ELR (cell line): ENCODE measurements around the gene GALNT9.
"Not testable (repeated sequence)": the region's sequence is repeated elsewhere in the genome, so short reads cannot be mapped to it uniquely, and the experiment has no call there.

ENCODE experiments used
- DNase-seq: peaks from one replicate; pipeline ENCODE4 v3.0.0-alpha.2; 2015; ENCODE audit warnings: low read depth

GALNT9 gene

DNA sequence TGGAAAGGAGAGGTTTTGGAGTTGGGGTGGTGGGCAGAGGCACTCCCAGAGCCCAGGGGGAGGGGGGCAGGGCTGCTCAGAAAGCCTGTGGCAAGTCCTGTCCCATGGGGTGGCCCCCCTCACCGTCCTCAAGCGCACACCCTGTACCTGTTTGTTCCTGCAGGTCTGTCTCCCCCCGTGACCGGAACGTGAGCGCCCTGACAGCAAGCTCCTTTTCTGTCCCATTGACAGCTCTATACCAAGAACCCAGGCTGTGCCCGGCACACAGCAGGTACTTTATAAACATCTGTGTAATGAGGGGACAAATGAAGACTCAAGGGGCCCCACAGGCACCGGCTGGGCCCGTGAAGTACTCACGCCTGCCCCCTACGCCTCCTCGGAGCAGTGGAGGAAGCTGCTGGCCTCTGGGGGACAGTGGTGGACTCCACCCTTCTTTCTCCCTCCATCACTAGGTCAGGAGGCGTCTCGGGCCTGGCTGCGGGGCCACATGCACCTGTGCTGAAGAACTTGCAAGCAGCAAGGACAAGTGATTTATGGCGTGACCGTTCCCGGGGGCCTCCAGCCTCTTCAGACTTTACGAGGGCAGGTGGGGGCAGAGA lies 65.8 kb downstream of the GALNT9 start:
- DNase-seq: no peak

DNA sequence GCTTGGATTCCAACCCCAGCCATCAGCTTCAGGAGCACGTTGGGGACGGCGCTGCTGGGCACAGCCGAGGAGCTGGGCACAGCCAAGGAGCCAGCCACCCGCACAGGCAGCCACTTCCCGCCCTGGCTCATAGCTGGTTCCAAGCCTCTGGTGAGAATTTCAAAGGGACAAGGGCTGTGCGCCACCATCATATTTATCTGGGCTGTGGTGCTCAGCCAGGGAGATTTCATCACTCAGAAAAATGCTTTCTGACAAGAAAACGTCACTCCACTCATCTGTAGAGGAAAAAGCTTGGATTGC lies 66.4 kb downstream of the GALNT9 start:
- DNase-seq: no peak

DNA sequence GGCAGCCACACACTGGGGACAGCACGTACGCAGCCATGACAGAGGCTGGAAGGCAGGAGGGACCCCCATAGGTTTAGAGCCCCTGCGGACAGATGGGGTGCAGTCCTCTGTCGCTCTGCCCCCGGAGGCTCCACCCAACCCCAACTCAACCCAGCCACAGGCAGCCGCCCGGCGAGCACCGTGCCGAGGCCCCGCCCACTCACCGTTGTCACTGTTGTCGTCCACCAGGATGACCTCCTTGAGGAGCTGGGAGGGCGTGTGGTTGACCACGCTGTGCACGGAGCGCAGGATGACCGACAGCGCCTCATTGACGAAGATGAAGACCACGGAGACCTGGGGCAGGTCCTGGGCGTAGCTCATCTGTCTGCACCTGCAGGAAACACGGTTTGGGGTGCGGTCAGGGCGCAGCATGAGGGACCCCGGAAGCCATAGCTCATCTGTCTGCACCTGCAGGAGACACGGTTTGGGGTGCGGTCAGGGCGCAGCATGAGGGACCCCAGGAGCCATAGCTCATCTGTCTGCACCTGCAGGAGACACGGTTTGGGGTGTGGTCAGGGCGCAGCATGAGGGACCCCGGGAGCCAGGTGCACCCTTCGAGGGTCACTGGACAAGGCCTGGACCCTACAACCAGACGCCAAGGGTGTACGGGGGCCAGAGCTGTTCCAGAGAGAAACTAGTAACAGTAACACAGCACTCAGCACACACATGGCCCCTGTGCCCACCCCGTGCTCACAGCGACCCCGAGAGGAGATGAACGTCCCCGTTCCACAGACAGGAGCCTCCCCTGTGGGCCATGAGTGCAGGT lies 66.9 kb downstream of the GALNT9 start:
- no peak for DNase-seq

DNA sequence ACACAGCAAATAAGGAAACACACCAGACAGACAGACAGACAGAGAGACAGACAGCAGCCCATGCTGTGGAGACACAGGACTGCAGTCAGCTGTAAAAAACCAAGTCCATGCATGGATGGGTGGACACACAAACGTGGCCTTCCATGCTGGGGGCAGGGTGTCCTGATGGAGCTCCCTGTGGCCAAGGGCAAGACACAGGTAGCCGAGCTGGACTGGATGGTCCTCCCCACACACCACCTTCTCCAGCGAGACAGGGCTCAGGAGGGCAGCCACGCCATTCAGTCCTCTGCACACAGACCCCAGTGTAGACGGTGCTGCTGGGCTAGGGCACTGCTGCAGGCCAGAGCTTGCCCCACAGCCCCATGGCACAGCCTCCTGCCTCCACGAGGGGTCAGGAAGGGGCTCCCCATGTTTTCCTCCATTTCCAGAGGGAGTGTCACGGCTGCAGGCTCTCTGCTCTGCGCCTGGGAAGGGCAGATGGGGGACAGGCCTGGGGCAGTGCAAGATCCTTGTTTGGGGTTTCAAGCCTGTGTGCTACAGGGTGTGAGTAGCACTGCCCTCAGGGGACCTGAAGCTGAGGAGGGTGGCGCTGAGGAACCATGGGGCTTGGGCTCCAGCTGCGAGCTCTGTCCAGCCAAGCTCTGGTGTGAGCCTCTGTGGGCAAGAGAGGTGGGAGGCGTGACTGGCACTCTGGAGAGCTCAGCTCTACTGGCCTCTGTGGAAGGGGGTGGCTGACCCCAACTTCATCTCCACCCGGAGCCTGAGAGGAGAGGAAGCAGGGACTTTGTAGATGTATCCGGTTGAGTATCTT lies 67.9 kb downstream of the GALNT9 start:
- DNase-seq: no peak

DNA sequence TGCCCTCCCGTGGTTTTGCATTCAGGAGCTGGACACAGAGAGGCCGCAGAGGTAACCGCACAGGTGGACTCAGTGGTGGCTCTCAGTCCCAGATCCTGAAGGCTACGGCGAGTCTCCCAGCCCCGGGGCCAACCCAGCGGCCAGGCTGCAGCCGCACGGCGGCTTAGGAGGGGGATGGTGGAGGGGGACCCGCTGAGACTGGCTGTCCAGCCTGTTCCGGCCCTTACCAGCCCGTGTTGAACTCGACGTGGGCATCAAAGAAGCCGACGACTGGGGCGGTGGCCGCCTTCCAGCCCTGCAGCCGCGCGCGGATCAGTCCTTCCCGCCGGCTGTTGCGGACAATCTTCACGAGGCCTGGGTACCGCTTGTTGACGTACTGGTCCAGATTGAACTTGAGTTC lies 68.7 kb downstream of the GALNT9 start:
- no peak for DNase-seq

DNA sequence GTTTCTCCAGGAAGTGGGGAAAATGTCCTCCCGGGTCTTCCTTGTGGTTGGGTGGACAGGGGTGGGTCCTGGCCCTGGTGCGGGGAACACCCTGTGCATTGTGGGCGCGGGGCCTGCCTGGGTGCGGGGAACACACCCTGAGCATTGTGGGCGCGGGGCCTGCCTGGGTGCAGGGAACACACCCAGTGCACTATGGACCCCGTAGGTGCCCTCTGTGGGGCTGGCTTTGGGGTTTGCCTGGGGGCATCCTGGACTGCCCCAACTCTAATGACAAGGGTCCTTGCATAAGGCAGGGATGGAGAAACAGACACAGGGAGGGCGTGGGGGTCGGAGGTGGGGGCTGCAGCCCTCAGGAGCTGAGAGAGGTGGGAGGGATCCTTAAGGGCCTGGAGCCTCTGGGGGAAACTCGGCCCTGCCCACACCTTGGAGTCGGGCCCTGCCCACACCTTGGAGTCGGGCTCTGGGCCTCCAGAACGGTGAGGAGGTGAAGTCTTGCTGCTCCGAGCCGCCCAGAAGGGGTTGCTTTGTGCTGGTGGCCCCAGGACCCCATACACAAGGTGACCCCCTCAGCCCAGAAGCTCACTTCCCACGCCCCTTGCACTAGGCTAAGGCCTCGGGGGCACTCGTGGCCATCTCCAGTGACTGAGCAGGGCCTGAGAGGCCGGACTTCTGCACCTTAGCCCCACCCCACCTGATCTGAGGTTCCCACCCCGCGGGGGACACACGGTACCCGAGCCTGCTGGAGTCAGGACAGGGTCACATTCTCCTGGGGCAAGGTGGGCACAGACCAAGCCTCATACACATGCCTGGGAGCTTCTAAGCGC lies 69.3 kb downstream of the GALNT9 start:
- DNase-seq: no peak

DNA sequence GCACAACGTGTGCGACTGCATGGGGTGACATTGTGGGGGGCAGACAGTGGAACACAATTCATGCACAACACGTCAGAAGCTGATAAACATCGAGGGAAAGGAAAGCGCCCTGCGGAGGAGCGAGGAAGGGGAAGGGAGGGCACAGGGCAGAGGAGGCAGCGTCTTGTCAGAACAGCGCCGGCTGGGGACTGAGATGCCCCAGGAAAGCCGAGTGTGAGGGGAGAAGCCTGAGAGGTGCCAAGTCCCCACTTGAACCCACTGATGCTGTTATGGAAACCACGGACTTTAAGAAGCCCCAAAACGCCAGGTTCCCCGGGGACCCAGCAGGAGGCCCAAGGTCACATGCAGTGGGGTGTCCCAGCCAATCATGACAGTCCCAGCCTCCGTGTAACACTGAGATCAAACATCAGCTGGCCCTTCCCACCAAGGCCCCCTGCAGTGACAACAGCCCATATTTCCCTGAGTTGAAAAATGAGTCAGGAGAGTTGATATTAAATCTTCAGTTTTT lies 70.0 kb downstream of the GALNT9 start:
- no peak for DNase-seq

DNA sequence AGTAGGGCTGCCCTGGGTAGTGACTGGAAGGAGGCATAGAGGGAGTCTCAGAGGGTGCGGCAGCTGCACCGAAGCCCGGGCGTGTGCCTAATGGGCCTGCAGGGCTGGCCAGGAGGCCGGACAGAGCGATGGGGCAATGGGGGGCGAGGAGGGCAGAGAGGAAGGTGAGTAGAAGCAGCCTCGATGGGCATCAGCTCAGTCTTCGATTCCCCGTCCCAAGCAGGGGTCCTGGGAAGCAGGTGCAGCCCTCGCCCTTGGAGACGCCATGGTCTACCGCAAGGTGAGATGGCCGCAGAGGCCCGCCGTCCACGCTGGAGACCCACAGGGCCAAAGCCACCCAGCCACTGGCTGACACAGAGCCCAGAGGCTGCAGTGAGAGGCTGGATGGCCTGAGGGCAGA lies 70.8 kb downstream of the GALNT9 start:
- DNase-seq: no peak

DNA sequence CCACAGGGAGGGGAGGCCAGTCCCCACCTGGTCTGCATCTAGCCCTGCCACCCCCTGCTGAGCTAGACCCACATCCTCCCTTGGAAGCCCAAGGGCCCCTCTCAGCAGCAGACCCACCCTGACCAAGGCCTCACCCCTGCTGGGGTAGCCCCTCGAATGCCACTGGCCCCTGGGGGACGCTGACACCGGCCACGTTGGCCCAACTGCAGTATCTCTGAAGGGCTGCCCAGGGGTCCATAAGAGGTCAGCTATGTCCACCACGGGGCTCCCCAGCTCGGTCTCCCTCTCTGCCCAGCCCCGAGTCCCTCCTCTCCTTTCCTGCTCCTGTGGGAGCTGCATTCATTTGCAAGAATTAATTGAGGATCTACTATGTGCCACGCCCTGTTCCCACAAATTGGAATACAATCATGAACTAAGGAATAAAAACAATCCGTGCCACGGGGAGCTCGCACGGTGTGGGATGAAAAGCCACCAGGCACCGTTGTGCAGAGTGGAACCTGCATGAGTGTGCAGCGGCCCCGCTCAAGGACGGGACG lies 71.4 kb downstream of the GALNT9 start:
- no peak for DNase-seq

DNA sequence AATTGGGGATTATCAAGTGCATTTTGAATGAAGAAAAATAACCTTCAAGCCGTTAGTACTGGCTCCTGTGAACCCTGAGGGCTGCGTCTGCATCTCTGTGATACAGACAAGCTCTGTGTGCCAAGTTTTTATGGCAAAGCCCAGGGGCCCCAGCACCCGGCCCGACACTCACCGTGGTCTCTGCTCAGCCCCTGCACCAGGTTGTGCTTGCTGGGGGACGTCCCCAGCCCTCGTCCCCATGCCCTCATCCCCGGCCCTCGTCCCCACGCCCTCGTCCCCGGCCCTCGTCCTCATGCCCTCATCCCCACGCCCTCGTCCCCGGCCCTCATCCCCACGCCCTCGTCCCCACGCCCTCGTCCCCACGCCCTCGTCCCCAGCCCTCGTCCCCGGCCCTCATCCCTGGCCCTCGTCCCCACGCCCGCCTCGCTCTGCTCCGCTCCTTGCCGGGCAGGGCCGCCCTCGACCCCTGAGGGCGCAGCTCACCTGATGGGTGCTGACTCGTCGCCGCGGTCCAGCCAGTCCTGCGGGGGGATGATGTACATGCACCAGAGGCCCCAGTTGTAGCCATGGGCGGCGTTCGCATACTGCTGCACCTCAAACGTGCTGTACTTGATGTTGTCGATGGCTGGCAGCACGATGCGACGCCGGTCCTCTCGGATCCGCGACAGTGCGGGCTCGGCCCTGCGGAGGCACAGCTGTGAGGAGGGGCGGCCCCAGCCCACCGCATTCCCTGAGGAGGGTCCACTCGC lies 72.0 kb downstream of the GALNT9 start:
- DNase-seq: no peak

DNA sequence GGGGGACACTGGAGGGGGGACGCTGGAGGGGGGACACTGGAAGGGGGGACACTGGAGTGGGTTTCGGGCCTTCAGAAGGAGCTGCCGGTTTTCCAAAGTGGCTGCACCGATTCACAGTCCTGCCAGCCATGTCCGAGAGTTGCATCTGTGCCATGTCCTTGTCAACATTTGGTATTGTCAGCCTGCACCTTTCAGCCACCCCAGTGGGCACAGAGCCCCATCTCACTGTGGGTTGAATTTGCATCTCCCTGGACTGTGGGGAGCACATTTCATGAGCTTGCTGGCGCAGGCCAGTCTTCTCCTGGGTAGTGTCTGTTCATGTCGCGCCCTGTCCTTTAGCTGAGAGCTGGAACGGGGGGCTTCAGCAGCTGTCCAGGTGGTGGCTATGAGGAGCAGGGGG lies 72.7 kb downstream of the GALNT9 start:
- DNase-seq: no peak

DNA sequence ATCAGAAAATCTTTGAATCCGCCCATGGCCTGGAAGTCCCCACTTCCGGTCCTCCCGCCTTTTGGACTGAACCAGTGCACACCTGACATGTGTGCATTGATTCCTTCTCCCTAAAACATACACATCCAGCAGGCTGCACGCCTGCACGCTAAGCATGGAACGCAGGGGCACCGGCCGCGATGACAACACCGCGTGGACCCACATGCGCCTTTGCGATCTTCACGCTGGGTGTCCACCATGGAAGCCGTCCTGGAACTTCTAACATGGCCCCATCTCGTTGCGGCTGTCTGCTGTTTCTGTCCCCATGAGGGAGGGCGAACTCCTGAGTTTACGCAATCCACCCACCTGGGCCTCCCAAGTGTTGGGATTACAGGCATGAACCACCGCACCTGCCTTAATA lies 73.7 kb downstream of the GALNT9 start:
- no peak for DNase-seq

DNA sequence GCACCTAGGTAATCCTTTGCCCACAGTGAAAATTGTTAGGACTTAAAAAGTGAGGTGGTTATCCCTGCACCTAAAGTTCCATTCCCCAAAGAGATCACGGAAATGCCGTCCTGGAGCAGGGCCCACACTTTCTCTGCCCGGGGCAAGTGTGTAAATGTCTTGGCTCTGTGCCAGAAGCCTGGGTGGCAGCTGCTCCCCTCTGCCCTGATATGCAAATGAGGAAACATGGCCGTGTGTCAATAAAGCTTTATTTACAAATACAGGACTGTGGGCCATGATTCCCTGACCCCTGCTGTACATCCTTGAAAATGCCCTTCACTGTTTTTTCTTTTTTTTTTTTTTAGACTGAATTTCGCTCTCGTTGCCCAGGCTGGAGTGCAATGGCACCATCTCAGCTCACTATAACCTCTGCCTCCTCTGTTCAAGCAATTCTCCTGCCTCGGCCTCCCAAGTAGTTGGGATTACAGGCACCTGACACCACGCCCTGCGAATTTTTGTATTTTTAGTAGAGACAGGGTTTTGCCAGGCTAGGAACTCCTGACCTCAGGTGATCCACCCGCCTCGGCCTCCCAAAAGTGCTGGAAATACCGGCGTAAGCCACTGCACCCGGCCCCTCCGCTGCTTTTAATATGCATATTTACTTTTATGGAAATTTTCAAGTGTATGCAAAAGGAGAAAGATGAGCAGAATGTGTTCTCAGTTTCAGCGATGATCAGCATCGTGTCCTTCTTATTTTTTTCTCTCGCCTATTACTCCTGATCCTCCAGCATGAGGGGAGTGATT lies 75.5 kb downstream of the GALNT9 start:
- DNase-seq: peak; percentile 6

DNA sequence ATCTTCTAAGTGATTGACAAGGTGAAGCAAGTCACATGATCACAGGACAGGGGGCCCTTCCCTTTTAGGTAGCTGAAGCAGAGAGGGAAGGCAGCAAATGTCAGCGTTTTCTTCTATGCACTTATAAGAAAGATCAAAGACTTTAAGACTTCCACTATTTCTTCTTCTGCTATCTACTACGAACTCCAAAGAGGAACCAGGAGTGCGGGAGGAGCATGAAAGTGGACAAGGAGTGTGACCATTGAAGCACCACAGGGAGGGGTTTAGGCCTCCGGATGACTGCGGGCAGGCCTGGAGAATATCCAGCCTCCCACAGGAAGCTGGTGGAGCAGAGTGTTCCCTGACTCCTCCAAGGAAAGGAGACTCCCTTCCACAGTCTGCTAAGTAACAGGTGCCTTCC lies 76.4 kb downstream of the GALNT9 start:
- not testable (repeated sequence) for DNase-seq

DNA sequence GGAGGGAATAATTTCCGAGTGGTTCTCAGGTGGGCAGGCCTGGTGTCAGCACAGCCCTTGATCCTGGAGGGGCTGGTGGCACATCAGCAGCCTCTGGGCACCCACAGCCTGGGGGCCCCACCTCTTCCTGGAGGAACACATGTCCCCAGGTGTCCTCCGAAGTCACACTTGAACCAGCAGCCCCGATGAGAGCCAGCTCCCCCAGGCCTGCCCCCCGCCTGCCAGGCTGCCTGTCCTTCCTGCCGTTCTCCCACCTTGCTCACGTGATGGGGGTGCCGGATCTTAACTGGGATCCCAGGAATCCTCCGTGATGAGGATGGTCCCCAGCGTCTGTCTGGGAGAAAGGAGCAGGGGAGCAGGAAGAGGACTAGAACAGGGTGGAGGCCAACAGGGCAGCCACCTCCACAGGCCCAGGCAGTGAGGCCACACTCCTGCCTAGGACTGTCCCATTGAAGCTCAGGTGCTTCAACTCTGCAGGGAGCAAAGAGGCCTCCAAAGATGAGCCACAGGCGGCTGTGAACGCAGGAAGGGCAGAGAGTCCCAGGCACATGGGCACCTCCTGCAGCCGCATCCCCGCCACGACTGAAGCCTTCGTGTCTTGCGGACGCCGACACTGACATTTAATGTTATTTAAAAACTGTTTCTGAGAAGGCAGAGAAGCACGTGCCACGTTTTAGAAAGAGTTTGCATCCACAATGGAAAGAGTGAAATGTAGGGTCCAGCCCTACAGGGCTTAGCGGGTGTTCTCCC lies 77.5 kb downstream of the GALNT9 start:
- no peak for DNase-seq

DNA sequence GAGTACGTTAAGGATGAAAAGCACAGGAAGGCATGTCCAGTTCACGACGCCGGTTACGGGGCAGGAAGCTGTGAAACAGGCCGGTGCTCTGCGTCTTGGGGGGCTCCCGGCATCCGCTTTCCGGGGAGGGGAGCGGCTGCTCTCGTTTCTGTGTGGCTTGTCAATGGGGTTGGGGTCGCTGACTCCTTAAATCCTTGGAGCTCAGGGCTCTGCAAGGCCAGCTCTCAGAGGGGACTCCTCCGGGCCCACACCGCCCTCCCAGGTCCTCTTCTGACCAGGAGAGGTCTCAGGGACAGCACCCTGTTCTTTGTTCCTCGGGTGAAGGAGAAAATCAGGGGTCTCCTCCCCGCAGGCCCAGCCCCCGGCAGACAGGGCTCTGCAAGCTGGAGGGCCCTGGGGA lies 78.1 kb downstream of the GALNT9 start:
- DNase-seq: no peak

DNA sequence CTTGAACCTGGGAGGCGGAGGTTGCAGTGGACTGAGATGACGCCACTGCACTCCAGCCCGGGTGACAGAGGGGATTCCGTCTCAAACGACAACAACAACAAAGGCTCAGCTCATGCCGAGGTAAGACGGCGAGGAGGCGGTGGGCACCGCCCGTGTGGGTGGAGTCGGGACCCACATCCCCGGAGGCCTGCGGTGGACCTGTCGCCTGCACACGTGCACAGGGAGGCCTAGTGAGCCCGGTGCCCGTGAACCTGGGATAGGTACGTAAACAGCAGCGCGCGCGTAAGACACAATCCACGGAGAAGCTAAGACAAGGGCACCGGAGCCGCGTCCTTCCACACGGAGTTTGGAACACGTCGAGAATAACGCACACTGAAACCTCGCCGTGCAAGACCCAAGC lies 78.7 kb downstream of the GALNT9 start:
- DNase-seq: no peak

DNA sequence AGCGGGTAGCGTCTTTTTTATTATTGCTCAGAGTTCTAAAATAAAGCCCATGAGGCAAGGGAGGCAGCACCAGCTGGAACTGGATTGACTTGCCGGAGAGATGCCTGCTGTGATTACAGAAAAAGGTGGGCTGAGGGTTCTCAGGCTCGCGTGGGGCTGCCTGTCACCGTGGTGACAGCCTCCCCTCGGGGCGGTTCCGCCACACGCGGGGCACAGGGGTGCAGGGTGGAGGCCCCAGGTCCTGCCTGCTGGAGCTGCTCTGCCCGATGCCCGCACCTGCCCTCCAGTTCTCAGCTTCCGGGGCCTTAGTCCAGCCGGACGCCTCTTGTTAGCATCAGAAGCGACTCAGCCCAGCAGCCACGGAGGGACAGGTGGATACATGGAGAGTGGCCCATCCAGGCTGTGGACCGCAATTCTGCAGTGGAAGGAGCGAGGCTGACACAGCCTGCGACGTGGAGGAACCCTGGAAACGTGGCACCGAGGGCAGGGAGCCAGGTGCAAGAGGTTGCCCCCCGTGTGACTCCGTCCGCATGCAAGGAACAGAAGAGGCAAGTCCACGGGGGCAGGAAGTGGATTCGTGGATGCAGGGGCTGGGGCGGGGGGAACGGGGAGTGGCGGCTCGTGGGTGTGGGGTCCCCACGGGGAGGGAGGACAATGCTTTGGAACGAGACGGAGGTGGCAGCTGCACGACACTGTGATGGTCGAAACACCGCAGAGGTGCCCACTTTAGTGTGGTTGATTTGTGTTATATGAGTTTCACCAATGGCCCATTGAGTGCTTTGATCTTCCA lies 79.5 kb downstream of the GALNT9 start:
- DNase-seq: no peak
